ENCODE measurements around the gene FBLN1. TPM values are rescaled to one million over a fixed set of nuclear protein-coding genes. Genes with fewer than 3 reads are reported as not detected.

Gene FBLN1
- polyA plus RNA-seq, 3 donors: 0.03 to 0.17 TPM; not detected in 1

DNA sequence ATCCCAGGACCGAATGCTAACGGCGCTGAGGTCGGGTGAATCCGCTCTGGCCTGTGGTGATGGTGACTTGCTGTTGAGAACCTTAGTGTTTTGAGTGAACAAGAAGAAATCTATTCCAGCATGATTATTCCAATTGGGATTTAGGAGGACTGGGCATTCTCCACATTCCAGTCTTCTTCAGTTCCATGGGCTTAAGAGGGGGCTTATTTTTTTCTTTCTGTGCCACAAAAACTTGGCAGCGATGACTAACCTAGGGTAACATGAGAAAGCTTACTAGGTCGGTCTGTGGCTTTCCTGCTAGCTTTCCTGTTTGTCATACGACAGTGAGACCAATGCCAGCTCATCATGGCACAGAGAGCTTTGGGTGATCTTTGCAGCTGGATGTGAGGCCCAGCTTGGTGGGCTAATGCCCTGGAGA lies 106.1 kb downstream of the FBLN1 start:
- Mint-ChIP-seq H3K27me3 (ENCODE audit: low read depth in 3 of 3) (peaks cover 0 to 5% (median 3%) of the 10 kb centered on the region in 3 donors), H3K4me3 (no peak overlapping the region), H3K4me1 (peaks cover 37% of the 10 kb centered on the region), H3K36me3 (peaks cover 0 to 5% of the 10 kb centered on the region in 2 donors), H3K27ac (peak overlapping the region in 2 of 7 donors; percentile 33 to 86), H3K9me3 (no peaks in the 10 kb centered on the region)
- Histone ChIP-seq H3K36me3 (replicated peaks in 1 of 2; ENCODE audit: control insufficient read depth in 1 of 2, insufficient read depth in 2 of 2, low read length in 2 of 2) (no peaks in the 10 kb centered on the region), H3K4me3 (replicated peaks in 1 of 3; ENCODE audit: low read depth in 2 of 3, low read length in 3 of 3) (no peak overlapping the region), H3K4me1 (ENCODE audit: control insufficient read depth in 1 of 2, insufficient read depth in 2 of 2, low read length in 2 of 2) (peaks cover 29 to 30% of the 10 kb centered on the region in 2 donors), H3K9ac (ENCODE audit: insufficient read depth, low read length, poor library complexity, severe bottlenecking) (no peak overlapping the region), H2AFZ (ENCODE audit: insufficient read depth, low read depth, low read length, poor library complexity, severe bottlenecking) (peak overlapping the region; percentile 54), H3K9me3 (replicated peaks in 1 of 2; ENCODE audit: control insufficient read depth in 1 of 2, insufficient read depth in 1 of 2, low read length in 2 of 2) (no peaks in the 10 kb centered on the region), H3K27ac (ENCODE audit: low read depth in 1 of 2, low read length in 2 of 2) (no peak overlapping the region), H4K20me1 (ENCODE audit: insufficient read depth, low read length) (no peaks in the 10 kb centered on the region), H3K4me2 (replicated peaks; ENCODE audit: extremely low read depth, low read length, poor library complexity, severe bottlenecking) (no peak overlapping the region), H3K79me2 (ENCODE audit: insufficient read depth, low read length) (no peaks in the 10 kb centered on the region), H3K27me3 (ENCODE audit: control insufficient read depth in 2 of 2, insufficient read depth in 2 of 2, low read length in 2 of 2) (no peaks in the 10 kb centered on the region)
- 0% methylated on average over 2 of the region's 8 CpGs for WGBS (ENCODE audit: insufficient coverage)
- intact Hi-C loops (cut with micrococcal nuclease): no loop called here
- DNase-seq: peak; percentile 15 to 67 (median 52)
- TF ChIP-seq, protein P1, sequence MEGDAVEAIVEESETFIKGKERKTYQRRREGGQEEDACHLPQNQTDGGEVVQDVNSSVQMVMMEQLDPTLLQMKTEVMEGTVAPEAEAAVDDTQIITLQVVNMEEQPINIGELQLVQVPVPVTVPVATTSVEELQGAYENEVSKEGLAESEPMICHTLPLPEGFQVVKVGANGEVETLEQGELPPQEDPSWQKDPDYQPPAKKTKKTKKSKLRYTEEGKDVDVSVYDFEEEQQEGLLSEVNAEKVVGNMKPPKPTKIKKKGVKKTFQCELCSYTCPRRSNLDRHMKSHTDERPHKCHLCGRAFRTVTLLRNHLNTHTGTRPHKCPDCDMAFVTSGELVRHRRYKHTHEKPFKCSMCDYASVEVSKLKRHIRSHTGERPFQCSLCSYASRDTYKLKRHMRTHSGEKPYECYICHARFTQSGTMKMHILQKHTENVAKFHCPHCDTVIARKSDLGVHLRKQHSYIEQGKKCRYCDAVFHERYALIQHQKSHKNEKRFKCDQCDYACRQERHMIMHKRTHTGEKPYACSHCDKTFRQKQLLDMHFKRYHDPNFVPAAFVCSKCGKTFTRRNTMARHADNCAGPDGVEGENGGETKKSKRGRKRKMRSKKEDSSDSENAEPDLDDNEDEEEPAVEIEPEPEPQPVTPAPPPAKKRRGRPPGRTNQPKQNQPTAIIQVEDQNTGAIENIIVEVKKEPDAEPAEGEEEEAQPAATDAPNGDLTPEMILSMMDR (IDR thresholded peaks at IDR 0.05): no peak

DNA sequence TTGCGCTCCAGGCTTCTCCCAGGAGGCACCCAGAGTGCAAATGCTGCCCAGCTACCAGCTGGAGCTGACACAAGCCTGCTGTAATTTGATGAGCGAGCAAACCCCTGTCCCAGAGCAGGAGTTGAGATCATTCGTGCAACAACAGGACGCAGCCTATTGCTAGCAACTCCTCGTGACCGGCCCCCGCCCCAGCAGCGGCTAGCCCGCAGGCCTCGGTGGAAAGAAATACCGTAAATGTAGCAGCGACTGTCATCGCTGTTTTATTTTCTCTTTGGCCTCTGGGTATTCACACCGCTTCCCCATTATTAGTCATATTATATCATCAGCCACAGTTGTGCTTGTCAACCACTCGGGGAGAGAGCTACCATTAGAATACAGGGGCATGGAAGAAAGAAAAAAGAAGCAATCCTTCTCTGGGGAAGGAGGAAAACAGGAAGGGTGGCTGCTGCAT lies 109.8 kb downstream of the FBLN1 start:
- Mint-ChIP-seq H3K4me3 (peak overlapping the region; percentile 77 to 86), H3K9me3 (peaks cover 0 to 4% (median 0%) of the 10 kb centered on the region in 7 donors), H3K4me1 (peaks cover 21% of the 10 kb centered on the region), H3K27me3 (ENCODE audit: low read depth in 3 of 3) (peaks cover 3 to 5% (median 3%) of the 10 kb centered on the region in 3 donors), H3K36me3 (peaks cover 0 to 5% of the 10 kb centered on the region in 2 donors), H3K27ac (peak overlapping the region in 4 of 7 donors; percentile 39 to 90 (median 68))
- Histone ChIP-seq H3K79me2 (ENCODE audit: insufficient read depth, low read length) (no peaks in the 10 kb centered on the region), H4K20me1 (ENCODE audit: insufficient read depth, low read length) (no peaks in the 10 kb centered on the region), H3K4me2 (replicated peaks; ENCODE audit: extremely low read depth, low read length, poor library complexity, severe bottlenecking) (peak overlapping the region; percentile 65), H3K27me3 (ENCODE audit: control insufficient read depth in 2 of 2, insufficient read depth in 2 of 2, low read length in 2 of 2) (no peaks in the 10 kb centered on the region), H2AFZ (ENCODE audit: insufficient read depth, low read depth, low read length, poor library complexity, severe bottlenecking) (peak overlapping the region; percentile 75), H3K27ac (ENCODE audit: low read depth in 1 of 2, low read length in 2 of 2) (peak overlapping the region; percentile 2 to 40), H3K36me3 (replicated peaks in 1 of 2; ENCODE audit: control insufficient read depth in 1 of 2, insufficient read depth in 2 of 2, low read length in 2 of 2) (no peaks in the 10 kb centered on the region), H3K9me3 (replicated peaks in 1 of 2; ENCODE audit: control insufficient read depth in 1 of 2, insufficient read depth in 1 of 2, low read length in 2 of 2) (no peaks in the 10 kb centered on the region), H3K4me1 (ENCODE audit: control insufficient read depth in 1 of 2, insufficient read depth in 2 of 2, low read length in 2 of 2) (peaks cover 18% of the 10 kb centered on the region in 2 donors), H3K9ac (ENCODE audit: insufficient read depth, low read length, poor library complexity, severe bottlenecking) (no peak overlapping the region), H3K4me3 (replicated peaks in 1 of 3; ENCODE audit: low read depth in 2 of 3, low read length in 3 of 3) (peak overlapping the region; percentile 4 to 62 (median 17))
- WGBS (ENCODE audit: insufficient coverage): 44% methylated on average over 12 of the region's 15 CpGs
- peak; percentile 37 to 58 (median 45) for DNase-seq
- intact Hi-C loops (cut with micrococcal nuclease): no loop called here
- TF ChIP-seq, protein P1 (IDR thresholded peaks at IDR 0.05): no peak

All from CD14-positive monocyte (primary cell).